ENCODE data around the gene SYNGR3.
"Not testable (repeated sequence)": the region's sequence is repeated elsewhere in the genome, so short reads cannot be mapped to it uniquely, and the experiment has no call there.

SYNGR3 gene

GRCh38 chr16:1960665-1961630, 28.8 kb upstream of the SYNGR3 start:
- DNase-seq: no peak

- no peak for DNase-seq
These were observed 28.1 kb upstream of the SYNGR3 start for GRCh38 chr16:1961651-1962067.

- DNase-seq: not testable (repeated sequence)
These were observed 27.3 kb upstream of the SYNGR3 start for GRCh38 chr16:1962161-1963153.

- DNase-seq: no peak
These were observed 25.8 kb upstream of the SYNGR3 start for GRCh38 chr16:1963806-1964505.

- peak; percentile 98 for DNase-seq
These were observed 25.0 kb upstream of the SYNGR3 start, which contains the start of gene RPS2 for GRCh38 chr16:1964506-1965395. RPS2 (minus strand) TSS chr16:1964826; CDS start chr16:1964625, 201 bp downstream.

GRCh38 chr16:1965396-1966001, 24.3 kb upstream of the SYNGR3 start:
- DNase-seq: no peak

- no peak for DNase-seq
These were observed 23.3 kb upstream of the SYNGR3 start, which contains the start of gene RNF151 for GRCh38 chr16:1966460-1966859. RNF151 (plus strand) TSS chr16:1966856; CDS start chr16:1966882, 26 bp downstream.

- no peak for DNase-seq
These were observed 21.4 kb upstream of the SYNGR3 start for GRCh38 chr16:1968146-1968953.

- peak; percentile 98 for DNase-seq
These were observed 17.8 kb upstream of the SYNGR3 start, which contains the start of gene TBL3 for GRCh38 chr16:1971796-1972489. TBL3 (plus strand) TSS chr16:1972053; CDS start chr16:1972165, 112 bp downstream.

- no peak for DNase-seq
These were observed 17.3 kb upstream of the SYNGR3 start for GRCh38 chr16:1972490-1972877.

GRCh38 chr16:1973461-1974156, 16.2 kb upstream of the SYNGR3 start:
- no peak for DNase-seq

- no peak for DNase-seq
These were observed 15.4 kb upstream of the SYNGR3 start for GRCh38 chr16:1974157-1975070.

GRCh38 chr16:1975432-1976215, 14.1 kb upstream of the SYNGR3 start:
- no peak for DNase-seq

GRCh38 chr16:1976216-1976520, 13.6 kb upstream of the SYNGR3 start:
- no peak for DNase-seq

- no peak for DNase-seq
These were observed 12.6 kb upstream of the SYNGR3 start for GRCh38 chr16:1976951-1977874.

- DNase-seq: no peak
These were observed 11.9 kb upstream of the SYNGR3 start for GRCh38 chr16:1977875-1978268.

Data from activated CD4-positive, CD25-positive, alpha-beta regulatory T cell treated with anti-CD3 and anti-CD28 coated beads, Interleukin-2, amount 50 U/mL, for 72 hours (primary cell).